Upper lobe of right lung (tissue), 1 donor: ENCODE measurements around the gene CORT. TPM values are rescaled to one million over a fixed set of nuclear protein-coding genes. Genes with fewer than 3 reads are reported as not detected.

Source experiments
- ATAC-seq: fragments of 200-7000 bp; cut with Tn5 transposase; one replicate; pipeline ENCODE4 v1.9.1; 2020; ENCODE audit warnings: mild to moderate bottlenecking, moderate library complexity
- DNase-seq: peaks from one replicate; pipeline ENCODE4 v3.0.0-alpha.2; 2020
- H3K27ac ChIP-seq: fragments of 200-600 bp; one replicate; pipeline ENCODE4 v1.8.0; 2022
- H3K27me3 ChIP-seq: fragments of 200-600 bp; one replicate; pipeline ENCODE4 v1.8.0; 2022; ENCODE audit warnings: mild to moderate bottlenecking
- H3K36me3 ChIP-seq: fragments of 200-600 bp; one replicate; pipeline ENCODE4 v1.8.0; 2022
- H3K4me1 ChIP-seq: fragments of 200-600 bp; one replicate; pipeline ENCODE4 v1.8.0; 2022
- H3K4me3 ChIP-seq: fragments of 200-600 bp; one replicate; pipeline ENCODE4 v1.8.0; 2022; ENCODE audit warnings: mild to moderate bottlenecking
- H3K9me3 ChIP-seq: fragments of 200-600 bp; one replicate; pipeline ENCODE4 v1.8.0; 2022
- CTCF ChIP-seq: fragments of 200-600 bp; IDR thresholded peaks from one replicate; pipeline ENCODE4 v1.8.0; 2022; ENCODE audit warnings: antibody characterized with exemption
- intact Hi-C: fragments of 100-400 bp; cut with DNase I; formaldehyde crosslinking; loops from one replicate; pipeline ENCODE4 v1.11.0; 2022
- total RNA-seq: library from RNA; stranded (reverse); fragmentation: NEBNext Ultra II Directional; extraction: Animal tissue kit (Norgen Biotek cat#: 25700); gene quantifications from one replicate; pipeline ENCODE4 v1.2.1, GENCODE V29; 2021
- donor health status: DM: no; HTN: yes; CAD: no; lungs with severe emphysema.

Gene CORT
- total RNA-seq, 1 donor from 2014 or later: not detected

- no peak for DNase-seq
- H3K4me3 ChIP-seq: no peak overlapping the region
- intact Hi-C loops: no loop called here
- H3K27ac ChIP-seq: no peak overlapping the region
- ATAC-seq: no peak
- TF ChIP-seq CTCF: no peak
- no peaks in the 10 kb centered on the region for H3K4me1 ChIP-seq
- H3K27me3 ChIP-seq: no peaks in the 10 kb centered on the region
- H3K36me3 ChIP-seq: no peaks in the 10 kb centered on the region
- no peaks in the 10 kb centered on the region for H3K9me3 ChIP-seq
These were observed 5.6 kb upstream of the CORT start for GRCh38 chr1:10444248-10444647.

DNA sequence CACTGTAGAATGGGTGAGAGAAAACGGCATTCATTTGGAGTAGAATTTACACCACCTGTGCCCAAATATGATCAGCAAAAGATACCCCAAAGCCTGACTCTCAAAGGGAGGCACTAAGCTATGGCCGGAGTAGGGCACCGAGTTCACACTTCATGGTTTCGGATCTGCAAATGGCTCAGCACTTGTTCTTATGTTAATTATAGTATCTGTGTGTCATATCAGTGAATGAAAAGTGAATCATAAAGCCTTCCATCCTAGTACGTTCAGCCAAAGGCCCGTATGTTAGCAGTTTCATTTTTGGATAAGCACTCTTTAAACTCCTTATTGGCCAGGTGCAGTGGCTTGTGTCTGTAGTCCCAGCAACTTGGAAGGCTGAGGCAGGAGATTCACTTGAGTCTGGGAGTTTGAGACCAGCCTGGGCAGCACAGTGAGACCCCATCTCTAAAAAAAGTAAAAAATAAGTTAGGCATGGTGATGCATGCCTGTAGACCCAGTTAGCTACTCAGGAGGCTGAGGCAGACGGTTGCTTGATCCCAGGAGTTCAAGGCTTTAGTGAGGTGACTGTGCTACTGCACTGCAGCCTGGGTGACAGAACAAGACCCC is 4.9 kb upstream of the CORT start:
- ATAC-seq (no peak), DNase-seq (no peak)
- Histone ChIP-seq H3K4me3 (no peak overlapping the region), H3K4me1 (no peaks in the 10 kb centered on the region), H3K27ac (no peak overlapping the region), H3K9me3 (no peaks in the 10 kb centered on the region), H3K27me3 (no peaks in the 10 kb centered on the region), H3K36me3 (no peaks in the 10 kb centered on the region)
- no peak for TF ChIP-seq CTCF
- intact Hi-C loops: no loop called here

GRCh38 chr1:10446790-10447422 is 2.9 kb upstream of the CORT start:
- Histone ChIP-seq H3K27ac (no peak overlapping the region), H3K36me3 (no peaks in the 10 kb centered on the region), H3K27me3 (no peaks in the 10 kb centered on the region), H3K4me1 (peaks cover 8% of the 10 kb centered on the region), H3K4me3 (no peak overlapping the region), H3K9me3 (no peaks in the 10 kb centered on the region)
- intact Hi-C loops: no loop called here
- DNase-seq (no peak), ATAC-seq (no peak)
- TF ChIP-seq CTCF: no peak

DNA sequence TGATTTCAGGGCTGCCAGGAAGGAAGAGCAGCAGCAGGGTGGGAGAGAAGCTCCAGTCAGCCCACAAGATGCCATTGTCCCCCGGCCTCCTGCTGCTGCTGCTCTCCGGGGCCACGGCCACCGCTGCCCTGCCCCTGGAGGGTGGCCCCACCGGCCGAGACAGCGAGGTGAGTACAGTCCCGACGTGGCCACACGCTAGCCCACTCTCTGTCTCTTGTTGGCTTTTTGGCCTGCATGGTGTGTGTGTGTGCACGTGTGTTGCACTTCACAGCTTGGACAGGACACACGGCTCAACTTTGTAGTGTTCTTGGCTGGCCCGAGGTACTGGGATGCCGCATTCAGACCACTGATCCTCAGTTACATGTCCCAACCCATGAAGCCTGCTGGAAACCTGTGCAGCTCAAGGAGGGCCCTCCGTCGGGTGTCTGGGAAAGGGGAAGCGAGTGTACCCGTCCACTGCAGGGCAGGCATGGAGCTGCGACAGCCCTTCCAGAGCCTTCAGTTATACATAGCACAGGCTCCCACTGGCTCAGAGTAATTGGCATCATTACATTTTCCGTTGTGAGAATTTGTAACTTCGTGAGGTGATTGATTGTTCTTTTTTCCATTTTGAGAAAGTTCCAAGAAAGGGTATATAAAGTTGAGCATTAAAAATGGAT is 454 bp downstream of the CORT start:
- ATAC-seq: peak; percentile 21
- intact Hi-C loops: no loop called here
- H3K27me3 ChIP-seq: no peaks in the 10 kb centered on the region
- no peaks in the 10 kb centered on the region for H3K9me3 ChIP-seq
- no peaks in the 10 kb centered on the region for H3K36me3 ChIP-seq
- no peak overlapping the region for H3K4me3 ChIP-seq
- DNase-seq: no peak
- TF ChIP-seq CTCF: no peak
- peaks cover 8% of the 10 kb centered on the region for H3K4me1 ChIP-seq
- H3K27ac ChIP-seq: no peak overlapping the region

- Histone ChIP-seq H3K4me1 (peaks cover 8% of the 10 kb centered on the region), H3K36me3 (no peaks in the 10 kb centered on the region), H3K27ac (no peak overlapping the region), H3K9me3 (no peaks in the 10 kb centered on the region), H3K4me3 (no peak overlapping the region), H3K27me3 (no peaks in the 10 kb centered on the region)
- intact Hi-C loops: no loop called here
- no peak for DNase-seq
- no peak for ATAC-seq
- no peak for TF ChIP-seq CTCF
These were observed 1.0 kb downstream of the CORT start for GRCh38 chr1:10450836-10451235.
